A549 (cell line): ENCODE data around the gene RAB1B.

ENCODE experiments used
- CHD2 ChIP-seq: fragments of 150-350 bp; IDR thresholded peaks from 2 replicates; pipeline ENCODE4 v1.6.1; 2014; ENCODE audit warnings: low read length; ENCODE audit not compliant: partially characterized antibody
- CTCF ChIP-seq: fragments of >200 bp; sonication (Bioruptor Twin); formaldehyde crosslinking; IDR thresholded peaks from 3 replicates; pipeline ENCODE4 v1.5.1; 2016
- EP300 ChIP-seq, 2 experiments: fragments of >200 bp; sonication (Bioruptor Twin); formaldehyde crosslinking; IDR thresholded peaks; 2 replicates in 1 of 2; 3 replicates in 1 of 2; pipeline ENCODE4 v1.6.1; 2016 to 2017
- KDM5A ChIP-seq: fragments of 200-600 bp; sonication (generic); IDR thresholded peaks from 2 replicates; pipeline ENCODE4 v1.6.1; 2016; ENCODE audit warnings: antibody characterized with exemption, mild to moderate bottlenecking
- MAZ ChIP-seq: fragments of 150-350 bp; IDR thresholded peaks from 2 replicates; pipeline ENCODE4 v1.6.1; 2014; ENCODE audit warnings: antibody characterized with exemption, low read depth, low read length, borderline replicate concordance
- RAD21 ChIP-seq, 2 experiments: fragments of >200 bp in 1 of 2; sonication (Bioruptor Twin) in 1 of 2; formaldehyde crosslinking in 1 of 2; IDR thresholded peaks in 1 of 2; conservative IDR thresholded peaks in 1 of 2; 2 replicates in 1 of 2; 3 replicates in 1 of 2; pipeline ENCODE4 v1.6.1; 2012 to 2018; ENCODE audit warnings: inconsistent platforms in 1 of 2

GRCh38 chr11:66228521-66228920, 39.9 kb upstream of the RAB1B start:
- TF ChIP-seq CTCF (no peak), EP300 (IDR thresholded peaks at IDR 0.05) (no peak), RAD21 (conservative IDR thresholded peaks at IDR 0.05 in 1 of 2, IDR thresholded peaks at IDR 0.05 in 1 of 2) (no peak), MAZ (no peak), KDM5A (no peak), CHD2 (no peak)
